ENCODE results near the gene GPALPP1.
"Not testable (repeated sequence)": the region's sequence is repeated elsewhere in the genome, so short reads cannot be mapped to it uniquely, and the experiment has no call there.

- TF ChIP-seq, protein P1, sequence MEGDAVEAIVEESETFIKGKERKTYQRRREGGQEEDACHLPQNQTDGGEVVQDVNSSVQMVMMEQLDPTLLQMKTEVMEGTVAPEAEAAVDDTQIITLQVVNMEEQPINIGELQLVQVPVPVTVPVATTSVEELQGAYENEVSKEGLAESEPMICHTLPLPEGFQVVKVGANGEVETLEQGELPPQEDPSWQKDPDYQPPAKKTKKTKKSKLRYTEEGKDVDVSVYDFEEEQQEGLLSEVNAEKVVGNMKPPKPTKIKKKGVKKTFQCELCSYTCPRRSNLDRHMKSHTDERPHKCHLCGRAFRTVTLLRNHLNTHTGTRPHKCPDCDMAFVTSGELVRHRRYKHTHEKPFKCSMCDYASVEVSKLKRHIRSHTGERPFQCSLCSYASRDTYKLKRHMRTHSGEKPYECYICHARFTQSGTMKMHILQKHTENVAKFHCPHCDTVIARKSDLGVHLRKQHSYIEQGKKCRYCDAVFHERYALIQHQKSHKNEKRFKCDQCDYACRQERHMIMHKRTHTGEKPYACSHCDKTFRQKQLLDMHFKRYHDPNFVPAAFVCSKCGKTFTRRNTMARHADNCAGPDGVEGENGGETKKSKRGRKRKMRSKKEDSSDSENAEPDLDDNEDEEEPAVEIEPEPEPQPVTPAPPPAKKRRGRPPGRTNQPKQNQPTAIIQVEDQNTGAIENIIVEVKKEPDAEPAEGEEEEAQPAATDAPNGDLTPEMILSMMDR (IDR thresholded peaks at IDR 0.05), result not testable (repeated sequence)
- not testable (repeated sequence) for TF ChIP-seq EP300 (IDR thresholded peaks at IDR 0.05); POLR2A (IDR thresholded peaks at IDR 0.05; ENCODE audit: low read depth)
Measured at GRCh38 chr13:44943411-44943810, 45.9 kb upstream of the GPALPP1 start.
